ENCODE data around the gene SHLD1. TPM values are rescaled to one million over a fixed set of nuclear protein-coding genes. Genes with fewer than 3 reads are reported as not detected.

SHLD1 gene
- total and polyA plus RNA-seq, 2 experiments from 2014 or later, result 1.4 to 15.0 TPM

GRCh38 chr20:5780846-5781217 is 30.6 kb downstream of the SHLD1 start:
- Mint-ChIP-seq H3K4me3 (no peak overlapping the region), H3K9me3 (no peaks in the 10 kb centered on the region), H3K27me3 (ENCODE audit: insufficient read depth, low read depth, poor library complexity) (no peaks in the 10 kb centered on the region), H3K36me3 (ENCODE audit: low read depth) (peaks cover 4% of the 10 kb centered on the region; the same call in 2 of the 3 replicates), H3K27ac (no peak overlapping the region), H3K4me1 (no peaks in the 10 kb centered on the region; the same call in 1 of the 3 replicates)
- no peak overlapping the region for H2AFZ ChIP-seq
- H3K4me1 ChIP-seq (ENCODE audit: insufficient read depth), result no peaks in the 10 kb centered on the region
- ATAC-seq, result no peak
- no peaks in the 10 kb centered on the region for H3K36me3 ChIP-seq (ENCODE audit: insufficient read depth)
- H3K27me3 ChIP-seq (ENCODE audit: insufficient read depth), result no peaks in the 10 kb centered on the region
- H3K79me2 ChIP-seq (replicated peaks; ENCODE audit: insufficient read depth), result no peaks in the 10 kb centered on the region
- H3K4me3 ChIP-seq, result no peak overlapping the region
- H3K4me2 ChIP-seq, result no peak overlapping the region
- no peak for DNase-seq (ENCODE audit: low spot score)
- no peaks in the 10 kb centered on the region for H4K20me1 ChIP-seq (replicated peaks; ENCODE audit: insufficient read depth)
- no peaks in the 10 kb centered on the region for H3F3A ChIP-seq (replicated peaks; ENCODE audit: low read depth)
- no peaks in the 10 kb centered on the region for H3K9me2 ChIP-seq (ENCODE audit: insufficient read depth)
- TF ChIP-seq, protein P1, sequence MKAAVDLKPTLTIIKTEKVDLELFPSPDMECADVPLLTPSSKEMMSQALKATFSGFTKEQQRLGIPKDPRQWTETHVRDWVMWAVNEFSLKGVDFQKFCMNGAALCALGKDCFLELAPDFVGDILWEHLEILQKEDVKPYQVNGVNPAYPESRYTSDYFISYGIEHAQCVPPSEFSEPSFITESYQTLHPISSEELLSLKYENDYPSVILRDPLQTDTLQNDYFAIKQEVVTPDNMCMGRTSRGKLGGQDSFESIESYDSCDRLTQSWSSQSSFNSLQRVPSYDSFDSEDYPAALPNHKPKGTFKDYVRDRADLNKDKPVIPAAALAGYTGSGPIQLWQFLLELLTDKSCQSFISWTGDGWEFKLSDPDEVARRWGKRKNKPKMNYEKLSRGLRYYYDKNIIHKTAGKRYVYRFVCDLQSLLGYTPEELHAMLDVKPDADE (IDR thresholded peaks at IDR 0.05), result no peak
- TF ChIP-seq CREB1 (CRISPR knock-in tag; IDR thresholded peaks at IDR 0.05; ENCODE audit: low read depth) (no peak), ZNF114 (CRISPR knock-in tag; IDR thresholded peaks at IDR 0.05) (no peak), STAT1 (IDR thresholded peaks at IDR 0.05; ENCODE audit: unreplicated experiment) (no peak), NANOG (IDR thresholded peaks at IDR 0.05; ENCODE audit: borderline replicate concordance) (no peak), ZNF331 (CRISPR knock-in tag; IDR thresholded peaks at IDR 0.05; ENCODE audit: low read depth) (no peak), EZH2 (IDR thresholded peaks at IDR 0.05; ENCODE audit: low read depth, unreplicated experiment) (no peak), EZH2phosphoT487 (IDR thresholded peaks at IDR 0.05; ENCODE audit: unreplicated experiment) (no peak), POLR2AphosphoS5 (IDR thresholded peaks at IDR 0.05; ENCODE audit: low read depth) (no peak), JUNB (IDR thresholded peaks at IDR 0.05; ENCODE audit: unreplicated experiment) (no peak)
- TF ChIP-seq, protein P2, sequence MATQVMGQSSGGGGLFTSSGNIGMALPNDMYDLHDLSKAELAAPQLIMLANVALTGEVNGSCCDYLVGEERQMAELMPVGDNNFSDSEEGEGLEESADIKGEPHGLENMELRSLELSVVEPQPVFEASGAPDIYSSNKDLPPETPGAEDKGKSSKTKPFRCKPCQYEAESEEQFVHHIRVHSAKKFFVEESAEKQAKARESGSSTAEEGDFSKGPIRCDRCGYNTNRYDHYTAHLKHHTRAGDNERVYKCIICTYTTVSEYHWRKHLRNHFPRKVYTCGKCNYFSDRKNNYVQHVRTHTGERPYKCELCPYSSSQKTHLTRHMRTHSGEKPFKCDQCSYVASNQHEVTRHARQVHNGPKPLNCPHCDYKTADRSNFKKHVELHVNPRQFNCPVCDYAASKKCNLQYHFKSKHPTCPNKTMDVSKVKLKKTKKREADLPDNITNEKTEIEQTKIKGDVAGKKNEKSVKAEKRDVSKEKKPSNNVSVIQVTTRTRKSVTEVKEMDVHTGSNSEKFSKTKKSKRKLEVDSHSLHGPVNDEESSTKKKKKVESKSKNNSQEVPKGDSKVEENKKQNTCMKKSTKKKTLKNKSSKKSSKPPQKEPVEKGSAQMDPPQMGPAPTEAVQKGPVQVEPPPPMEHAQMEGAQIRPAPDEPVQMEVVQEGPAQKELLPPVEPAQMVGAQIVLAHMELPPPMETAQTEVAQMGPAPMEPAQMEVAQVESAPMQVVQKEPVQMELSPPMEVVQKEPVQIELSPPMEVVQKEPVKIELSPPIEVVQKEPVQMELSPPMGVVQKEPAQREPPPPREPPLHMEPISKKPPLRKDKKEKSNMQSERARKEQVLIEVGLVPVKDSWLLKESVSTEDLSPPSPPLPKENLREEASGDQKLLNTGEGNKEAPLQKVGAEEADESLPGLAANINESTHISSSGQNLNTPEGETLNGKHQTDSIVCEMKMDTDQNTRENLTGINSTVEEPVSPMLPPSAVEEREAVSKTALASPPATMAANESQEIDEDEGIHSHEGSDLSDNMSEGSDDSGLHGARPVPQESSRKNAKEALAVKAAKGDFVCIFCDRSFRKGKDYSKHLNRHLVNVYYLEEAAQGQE (IDR thresholded peaks at IDR 0.05; ENCODE audit: unreplicated experiment), result no peak
- TF ChIP-seq, protein P3, sequence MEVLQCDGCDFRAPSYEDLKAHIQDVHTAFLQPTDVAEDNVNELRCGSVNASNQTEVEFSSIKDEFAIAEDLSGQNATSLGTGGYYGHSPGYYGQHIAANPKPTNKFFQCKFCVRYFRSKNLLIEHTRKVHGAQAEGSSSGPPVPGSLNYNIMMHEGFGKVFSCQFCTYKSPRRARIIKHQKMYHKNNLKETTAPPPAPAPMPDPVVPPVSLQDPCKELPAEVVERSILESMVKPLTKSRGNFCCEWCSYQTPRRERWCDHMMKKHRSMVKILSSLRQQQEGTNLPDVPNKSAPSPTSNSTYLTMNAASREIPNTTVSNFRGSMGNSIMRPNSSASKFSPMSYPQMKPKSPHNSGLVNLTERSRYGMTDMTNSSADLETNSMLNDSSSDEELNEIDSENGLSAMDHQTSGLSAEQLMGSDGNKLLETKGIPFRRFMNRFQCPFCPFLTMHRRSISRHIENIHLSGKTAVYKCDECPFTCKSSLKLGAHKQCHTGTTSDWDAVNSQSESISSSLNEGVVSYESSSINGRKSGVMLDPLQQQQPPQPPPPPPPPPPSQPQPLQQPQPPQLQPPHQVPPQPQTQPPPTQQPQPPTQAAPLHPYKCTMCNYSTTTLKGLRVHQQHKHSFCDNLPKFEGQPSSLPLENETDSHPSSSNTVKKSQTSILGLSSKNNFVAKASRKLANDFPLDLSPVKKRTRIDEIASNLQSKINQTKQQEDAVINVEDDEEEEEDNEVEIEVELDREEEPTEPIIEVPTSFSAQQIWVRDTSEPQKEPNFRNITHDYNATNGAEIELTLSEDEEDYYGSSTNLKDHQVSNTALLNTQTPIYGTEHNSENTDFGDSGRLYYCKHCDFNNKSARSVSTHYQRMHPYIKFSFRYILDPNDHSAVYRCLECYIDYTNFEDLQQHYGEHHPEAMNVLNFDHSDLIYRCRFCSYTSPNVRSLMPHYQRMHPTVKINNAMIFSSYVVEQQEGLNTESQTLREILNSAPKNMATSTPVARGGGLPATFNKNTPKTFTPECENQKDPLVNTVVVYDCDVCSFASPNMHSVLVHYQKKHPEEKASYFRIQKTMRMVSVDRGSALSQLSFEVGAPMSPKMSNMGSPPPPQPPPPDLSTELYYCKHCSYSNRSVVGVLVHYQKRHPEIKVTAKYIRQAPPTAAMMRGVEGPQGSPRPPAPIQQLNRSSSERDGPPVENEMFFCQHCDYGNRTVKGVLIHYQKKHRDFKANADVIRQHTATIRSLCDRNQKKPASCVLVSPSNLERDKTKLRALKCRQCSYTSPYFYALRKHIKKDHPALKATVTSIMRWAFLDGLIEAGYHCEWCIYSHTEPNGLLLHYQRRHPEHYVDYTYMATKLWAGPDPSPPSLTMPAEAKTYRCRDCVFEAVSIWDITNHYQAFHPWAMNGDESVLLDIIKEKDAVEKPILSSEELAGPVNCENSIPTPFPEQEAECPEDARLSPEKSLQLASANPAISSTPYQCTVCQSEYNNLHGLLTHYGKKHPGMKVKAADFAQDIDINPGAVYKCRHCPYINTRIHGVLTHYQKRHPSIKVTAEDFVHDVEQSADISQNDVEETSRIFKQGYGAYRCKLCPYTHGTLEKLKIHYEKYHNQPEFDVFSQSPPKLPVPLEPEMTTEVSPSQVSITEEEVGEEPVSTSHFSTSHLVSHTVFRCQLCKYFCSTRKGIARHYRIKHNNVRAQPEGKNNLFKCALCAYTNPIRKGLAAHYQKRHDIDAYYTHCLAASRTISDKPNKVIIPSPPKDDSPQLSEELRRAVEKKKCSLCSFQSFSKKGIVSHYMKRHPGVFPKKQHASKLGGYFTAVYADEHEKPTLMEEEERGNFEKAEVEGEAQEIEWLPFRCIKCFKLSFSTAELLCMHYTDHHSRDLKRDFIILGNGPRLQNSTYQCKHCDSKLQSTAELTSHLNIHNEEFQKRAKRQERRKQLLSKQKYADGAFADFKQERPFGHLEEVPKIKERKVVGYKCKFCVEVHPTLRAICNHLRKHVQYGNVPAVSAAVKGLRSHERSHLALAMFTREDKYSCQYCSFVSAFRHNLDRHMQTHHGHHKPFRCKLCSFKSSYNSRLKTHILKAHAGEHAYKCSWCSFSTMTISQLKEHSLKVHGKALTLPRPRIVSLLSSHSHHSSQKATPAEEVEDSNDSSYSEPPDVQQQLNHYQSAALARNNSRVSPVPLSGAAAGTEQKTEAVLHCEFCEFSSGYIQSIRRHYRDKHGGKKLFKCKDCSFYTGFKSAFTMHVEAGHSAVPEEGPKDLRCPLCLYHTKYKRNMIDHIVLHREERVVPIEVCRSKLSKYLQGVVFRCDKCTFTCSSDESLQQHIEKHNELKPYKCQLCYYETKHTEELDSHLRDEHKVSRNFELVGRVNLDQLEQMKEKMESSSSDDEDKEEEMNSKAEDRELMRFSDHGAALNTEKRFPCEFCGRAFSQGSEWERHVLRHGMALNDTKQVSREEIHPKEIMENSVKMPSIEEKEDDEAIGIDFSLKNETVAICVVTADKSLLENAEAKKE (CRISPR knock-in tag; IDR thresholded peaks at IDR 0.05), result no peak
- TF ChIP-seq, protein P4, sequence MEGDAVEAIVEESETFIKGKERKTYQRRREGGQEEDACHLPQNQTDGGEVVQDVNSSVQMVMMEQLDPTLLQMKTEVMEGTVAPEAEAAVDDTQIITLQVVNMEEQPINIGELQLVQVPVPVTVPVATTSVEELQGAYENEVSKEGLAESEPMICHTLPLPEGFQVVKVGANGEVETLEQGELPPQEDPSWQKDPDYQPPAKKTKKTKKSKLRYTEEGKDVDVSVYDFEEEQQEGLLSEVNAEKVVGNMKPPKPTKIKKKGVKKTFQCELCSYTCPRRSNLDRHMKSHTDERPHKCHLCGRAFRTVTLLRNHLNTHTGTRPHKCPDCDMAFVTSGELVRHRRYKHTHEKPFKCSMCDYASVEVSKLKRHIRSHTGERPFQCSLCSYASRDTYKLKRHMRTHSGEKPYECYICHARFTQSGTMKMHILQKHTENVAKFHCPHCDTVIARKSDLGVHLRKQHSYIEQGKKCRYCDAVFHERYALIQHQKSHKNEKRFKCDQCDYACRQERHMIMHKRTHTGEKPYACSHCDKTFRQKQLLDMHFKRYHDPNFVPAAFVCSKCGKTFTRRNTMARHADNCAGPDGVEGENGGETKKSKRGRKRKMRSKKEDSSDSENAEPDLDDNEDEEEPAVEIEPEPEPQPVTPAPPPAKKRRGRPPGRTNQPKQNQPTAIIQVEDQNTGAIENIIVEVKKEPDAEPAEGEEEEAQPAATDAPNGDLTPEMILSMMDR (conservative IDR thresholded peaks at IDR 0.05; ENCODE audit: low read depth in 2 of 2), result no peak
- no peak overlapping the region for H3K27ac ChIP-seq (ENCODE audit: low read depth)
